Choroid plexus epithelial cell (primary cell): Measurements from ENCODE around the gene CLNK.

ENCODE experiments used
- DNase-seq: peaks from one replicate; pipeline ENCODE4 v3.0.0-alpha.2; 2010; ENCODE audit warnings: low read depth
- H3K4me3 ChIP-seq: 2 replicates; pipeline ENCODE4 v1.5.1; 2011; ENCODE audit warnings: low read depth, mild to moderate bottlenecking, control low read depth, low read length, moderate library complexity
- TF ChIP-seq, protein P1 (sequence below): conservative IDR thresholded peaks from 2 replicates; pipeline ENCODE4 v1.5.1; 2011; ENCODE audit warnings: low read depth, mild to moderate bottlenecking, control low read depth, inconsistent platforms, low read length, moderate library complexity

Gene CLNK

DNA sequence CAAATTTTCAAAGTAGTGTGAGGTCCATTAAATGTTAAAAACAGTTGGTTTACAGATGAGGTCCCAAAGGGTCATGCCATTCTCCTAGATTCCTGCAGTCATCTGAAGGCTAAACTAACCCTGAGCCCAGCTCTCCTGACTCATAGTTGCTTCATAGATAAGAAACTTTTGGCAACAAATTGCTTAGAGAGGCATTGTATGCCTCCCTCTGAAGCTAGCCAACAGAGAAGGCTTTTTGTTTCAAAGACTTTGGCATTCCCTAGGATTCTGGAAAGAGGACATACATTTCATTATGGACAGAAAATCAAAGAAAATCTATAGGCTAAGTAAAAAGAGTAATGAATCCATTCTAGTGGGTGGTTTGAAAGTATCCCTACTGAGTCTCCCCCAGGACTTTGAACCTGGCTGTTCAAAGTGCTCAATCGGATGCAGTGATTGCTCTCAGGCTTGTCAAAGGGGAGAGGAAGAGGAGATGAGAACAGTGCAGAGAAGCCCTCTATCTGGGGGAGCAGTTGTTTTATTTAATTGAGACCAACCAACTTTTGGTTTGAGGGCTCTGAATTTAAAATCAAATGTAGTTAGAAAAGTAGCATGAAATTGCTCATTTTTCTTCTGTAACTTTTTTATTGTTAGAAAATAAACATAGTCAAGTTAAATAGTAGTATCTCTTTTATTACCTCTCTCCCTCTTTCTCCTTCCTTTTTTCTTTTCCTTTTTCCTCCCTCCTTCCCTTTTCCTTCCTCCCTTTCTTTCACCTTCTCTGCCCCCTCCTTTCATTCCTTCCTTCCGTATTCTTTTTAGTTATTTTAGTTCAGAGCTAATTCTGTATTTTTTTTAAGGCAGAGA, 155.1 kb downstream of the CLNK start:
- no peak overlapping the region for H3K4me3 ChIP-seq
- peak; percentile 30 for DNase-seq
- TF ChIP-seq, protein P1, sequence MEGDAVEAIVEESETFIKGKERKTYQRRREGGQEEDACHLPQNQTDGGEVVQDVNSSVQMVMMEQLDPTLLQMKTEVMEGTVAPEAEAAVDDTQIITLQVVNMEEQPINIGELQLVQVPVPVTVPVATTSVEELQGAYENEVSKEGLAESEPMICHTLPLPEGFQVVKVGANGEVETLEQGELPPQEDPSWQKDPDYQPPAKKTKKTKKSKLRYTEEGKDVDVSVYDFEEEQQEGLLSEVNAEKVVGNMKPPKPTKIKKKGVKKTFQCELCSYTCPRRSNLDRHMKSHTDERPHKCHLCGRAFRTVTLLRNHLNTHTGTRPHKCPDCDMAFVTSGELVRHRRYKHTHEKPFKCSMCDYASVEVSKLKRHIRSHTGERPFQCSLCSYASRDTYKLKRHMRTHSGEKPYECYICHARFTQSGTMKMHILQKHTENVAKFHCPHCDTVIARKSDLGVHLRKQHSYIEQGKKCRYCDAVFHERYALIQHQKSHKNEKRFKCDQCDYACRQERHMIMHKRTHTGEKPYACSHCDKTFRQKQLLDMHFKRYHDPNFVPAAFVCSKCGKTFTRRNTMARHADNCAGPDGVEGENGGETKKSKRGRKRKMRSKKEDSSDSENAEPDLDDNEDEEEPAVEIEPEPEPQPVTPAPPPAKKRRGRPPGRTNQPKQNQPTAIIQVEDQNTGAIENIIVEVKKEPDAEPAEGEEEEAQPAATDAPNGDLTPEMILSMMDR: no peak

DNA sequence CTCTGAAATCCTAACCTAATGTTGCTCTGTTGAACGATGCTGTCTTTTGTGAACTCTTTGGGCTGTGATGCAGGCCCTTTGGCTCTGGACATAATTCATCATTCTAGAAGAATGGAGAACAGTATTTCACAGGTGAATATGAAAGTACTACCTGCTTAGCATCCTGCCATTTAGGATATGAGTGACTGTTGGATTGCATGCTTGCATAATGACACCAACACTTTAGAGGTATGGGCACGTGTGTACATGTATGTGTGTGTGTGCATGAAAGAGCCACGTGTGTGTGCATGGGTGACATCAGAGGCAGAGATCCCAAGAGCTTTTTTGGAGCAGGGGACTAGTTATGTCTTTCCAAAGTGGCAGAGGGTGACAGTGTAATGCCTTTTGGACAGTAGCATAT, 157.1 kb downstream of the CLNK start:
- no peak overlapping the region for H3K4me3 ChIP-seq
- TF ChIP-seq, protein P1: no peak
- DNase-seq: no peak

DNA sequence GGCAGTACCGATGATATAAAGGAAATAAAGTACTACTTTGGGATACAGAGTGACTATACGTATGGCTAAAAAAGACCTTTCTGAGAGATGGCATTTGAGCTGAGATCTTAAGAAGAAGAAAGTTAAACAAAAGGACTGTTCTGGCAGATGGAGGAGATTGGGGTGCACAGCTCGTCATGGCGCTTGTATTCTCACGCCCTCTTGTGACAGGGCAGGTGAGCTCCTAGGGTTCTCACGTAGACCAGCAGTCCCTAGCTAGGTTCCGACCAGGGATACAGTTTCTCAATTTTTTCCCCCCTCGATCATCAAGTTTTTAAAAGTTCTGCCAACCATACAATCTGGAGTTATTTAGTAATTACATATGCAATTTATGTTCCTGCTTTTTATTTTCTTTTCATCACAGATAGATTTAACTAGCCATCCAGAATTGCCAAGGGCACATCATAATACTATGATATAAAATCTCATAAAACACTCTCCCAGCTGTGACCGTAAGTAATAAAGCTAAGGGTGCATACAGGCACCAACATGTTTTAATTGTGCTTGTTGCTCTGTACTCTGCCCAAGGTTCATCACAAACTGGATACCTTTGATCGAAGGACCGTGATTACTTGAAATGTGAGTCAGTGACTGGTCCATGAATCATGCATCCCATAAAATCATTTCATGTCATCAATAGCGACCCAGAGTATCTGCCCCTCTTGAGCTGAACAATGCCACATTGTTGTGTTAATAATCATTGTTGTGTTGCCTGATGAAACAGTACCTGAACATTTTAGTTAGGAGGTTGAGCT, 157.9 kb downstream of the CLNK start:
- DNase-seq: no peak
- TF ChIP-seq, protein P1: no peak
- H3K4me3 ChIP-seq: no peak overlapping the region

DNA sequence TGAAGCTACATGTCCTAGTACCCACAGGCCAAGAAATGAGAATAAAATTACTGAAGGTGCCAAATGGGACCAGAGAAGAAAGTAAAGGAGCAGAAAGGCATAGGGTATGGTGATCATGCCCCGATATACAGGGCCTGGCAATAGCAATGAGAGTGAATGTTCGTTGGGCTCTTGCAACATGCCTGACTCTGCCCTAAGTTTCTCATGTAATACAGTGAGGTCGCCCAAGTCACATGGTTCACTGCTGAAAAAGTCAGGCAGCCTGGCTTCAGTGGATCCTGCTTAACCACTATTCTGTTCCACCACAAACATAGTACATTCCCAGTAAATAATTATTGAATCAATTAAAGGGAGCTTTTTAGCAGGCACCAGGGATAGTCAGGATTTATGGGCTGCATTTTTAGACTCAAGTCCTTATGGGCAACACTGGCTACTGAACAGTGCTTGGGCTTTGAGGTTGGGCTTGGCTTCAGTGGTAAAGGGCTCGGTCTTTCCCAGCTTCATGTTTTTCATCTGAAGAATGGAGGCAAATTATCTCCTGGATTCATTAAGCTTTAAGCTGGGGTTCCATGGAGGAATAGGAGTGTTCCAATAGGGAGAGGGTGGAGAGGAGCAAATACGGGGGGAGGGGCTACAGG, 160.3 kb downstream of the CLNK start:
- TF ChIP-seq, protein P1: no peak
- DNase-seq: peak; percentile 21
- H3K4me3 ChIP-seq: no peak overlapping the region

DNA sequence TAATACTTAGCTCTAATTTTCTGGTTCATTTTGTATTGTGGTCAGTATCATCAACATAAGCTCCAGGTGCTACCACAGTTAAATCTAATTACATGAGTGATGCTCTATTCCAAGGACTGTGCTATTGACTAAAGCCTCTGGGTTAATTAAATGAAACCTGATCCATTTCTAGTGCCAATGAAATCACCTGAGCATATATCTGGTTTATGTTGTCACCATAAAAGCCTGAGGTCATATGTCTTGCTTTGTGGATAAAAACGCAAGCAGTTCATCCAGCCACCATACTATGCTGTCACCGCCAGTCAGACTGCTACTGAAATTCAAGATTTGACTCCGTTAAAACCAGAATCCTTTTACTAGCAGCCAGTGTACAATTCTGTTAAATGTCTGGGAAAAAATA, 163.1 kb downstream of the CLNK start:
- no peak for DNase-seq
- TF ChIP-seq, protein P1: no peak
- no peak overlapping the region for H3K4me3 ChIP-seq

DNA sequence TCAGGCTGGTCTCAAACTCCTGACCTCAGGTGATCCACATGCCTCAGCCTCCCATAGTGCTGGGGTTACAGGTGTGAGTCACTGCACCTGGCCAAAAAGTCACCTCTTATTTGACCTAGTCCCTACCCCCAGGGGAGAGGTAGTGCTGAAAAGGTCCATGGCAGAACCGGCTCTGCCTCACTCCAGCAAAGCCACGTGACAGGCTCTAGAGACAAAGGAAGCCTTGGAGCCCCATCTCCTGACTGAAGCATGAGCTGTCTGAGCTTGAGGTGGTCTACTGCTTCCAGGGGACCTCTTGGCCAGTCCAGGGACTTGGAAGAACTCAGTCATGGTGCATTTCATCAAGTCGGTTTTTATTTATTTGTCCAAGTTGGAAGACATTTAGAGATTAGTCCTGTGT, 174.8 kb downstream of the CLNK start:
- TF ChIP-seq, protein P1: no peak
- no peak overlapping the region for H3K4me3 ChIP-seq
- DNase-seq: no peak
